ENCODE measurements around the gene SUCO. TPM values are rescaled to one million over a fixed set of nuclear protein-coding genes. Genes with fewer than 3 reads are reported as not detected.
"Not testable (repeated sequence)": the region's sequence is repeated elsewhere in the genome, so short reads cannot be mapped to it uniquely, and the experiment has no call there.

Gene SUCO
- total RNA-seq, 1 donor from 2014 or later: 63.7 TPM

DNA sequence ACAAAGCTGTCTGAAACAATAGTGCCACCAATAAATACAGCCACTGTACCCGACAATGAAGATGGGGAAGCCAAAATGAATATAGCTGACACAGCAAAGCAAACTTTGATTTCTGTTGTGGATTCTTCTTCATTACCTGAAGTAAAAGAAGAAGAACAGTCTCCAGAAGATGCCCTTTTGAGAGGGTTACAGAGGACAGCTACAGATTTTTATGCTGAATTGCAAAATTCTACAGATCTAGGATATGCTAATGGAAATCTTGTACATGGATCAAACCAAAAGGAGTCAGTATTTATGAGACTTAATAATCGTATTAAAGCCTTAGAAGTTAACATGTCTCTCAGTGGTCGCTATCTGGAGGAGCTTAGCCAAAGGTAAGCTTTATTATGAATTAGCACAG, 56.6 kb downstream of the SUCO start:
- Histone ChIP-seq H4K20me1 (ENCODE audit: insufficient read depth, low read length) (no peaks in the 10 kb centered on the region), H3K9ac (ENCODE audit: low read length) (peak overlapping the region; percentile 57), H3K27me3 (ENCODE audit: insufficient read depth, low read length) (no peaks in the 10 kb centered on the region), H3K4me1 (ENCODE audit: insufficient read depth, low read length) (peaks cover 27% of the 10 kb centered on the region), H3K4me2 (ENCODE audit: low read length) (peak overlapping the region; percentile 81), H3K79me2 (ENCODE audit: insufficient read depth, low read length) (peaks cover 1% of the 10 kb centered on the region), H3K9me3 (ENCODE audit: insufficient read depth, low read depth, low read length) (no peaks in the 10 kb centered on the region), H2AFZ (ENCODE audit: low read depth, low read length) (no peak overlapping the region), H3K27ac (ENCODE audit: low read depth, low read length) (peak overlapping the region; percentile 84), H3K4me3 (ENCODE audit: insufficient read depth, low read depth, low read length) (peak overlapping the region; percentile 38), H3K36me3 (ENCODE audit: insufficient read depth, low read length) (peaks cover 16% of the 10 kb centered on the region)
- no peak for FAIRE-seq
- H3K4me1 Mint-ChIP-seq (ENCODE audit: low read depth, unreplicated experiment): peaks cover 35% of the 10 kb centered on the region
- H3K27ac Mint-ChIP-seq (ENCODE audit: unreplicated experiment): peak overlapping the region; percentile 87
- DNase-seq (ENCODE audit: low read depth): no peak
- H3K4me3 Mint-ChIP-seq (ENCODE audit: unreplicated experiment): peak overlapping the region; percentile 27
- no peaks in the 10 kb centered on the region for H3K9me3 Mint-ChIP-seq (ENCODE audit: unreplicated experiment)
- no peaks in the 10 kb centered on the region for H3K27me3 Mint-ChIP-seq (ENCODE audit: low read depth, unreplicated experiment)
- peaks cover 32% of the 10 kb centered on the region for H3K36me3 Mint-ChIP-seq (ENCODE audit: low read depth, unreplicated experiment)
- TF ChIP-seq EZH2 (IDR thresholded peaks at IDR 0.05; ENCODE audit: insufficient read depth, low read length): no peak
- TF ChIP-seq, protein P1, sequence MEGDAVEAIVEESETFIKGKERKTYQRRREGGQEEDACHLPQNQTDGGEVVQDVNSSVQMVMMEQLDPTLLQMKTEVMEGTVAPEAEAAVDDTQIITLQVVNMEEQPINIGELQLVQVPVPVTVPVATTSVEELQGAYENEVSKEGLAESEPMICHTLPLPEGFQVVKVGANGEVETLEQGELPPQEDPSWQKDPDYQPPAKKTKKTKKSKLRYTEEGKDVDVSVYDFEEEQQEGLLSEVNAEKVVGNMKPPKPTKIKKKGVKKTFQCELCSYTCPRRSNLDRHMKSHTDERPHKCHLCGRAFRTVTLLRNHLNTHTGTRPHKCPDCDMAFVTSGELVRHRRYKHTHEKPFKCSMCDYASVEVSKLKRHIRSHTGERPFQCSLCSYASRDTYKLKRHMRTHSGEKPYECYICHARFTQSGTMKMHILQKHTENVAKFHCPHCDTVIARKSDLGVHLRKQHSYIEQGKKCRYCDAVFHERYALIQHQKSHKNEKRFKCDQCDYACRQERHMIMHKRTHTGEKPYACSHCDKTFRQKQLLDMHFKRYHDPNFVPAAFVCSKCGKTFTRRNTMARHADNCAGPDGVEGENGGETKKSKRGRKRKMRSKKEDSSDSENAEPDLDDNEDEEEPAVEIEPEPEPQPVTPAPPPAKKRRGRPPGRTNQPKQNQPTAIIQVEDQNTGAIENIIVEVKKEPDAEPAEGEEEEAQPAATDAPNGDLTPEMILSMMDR (IDR thresholded peaks at IDR 0.05; ENCODE audit: insufficient read depth, low read depth, low read length): no peak

DNA sequence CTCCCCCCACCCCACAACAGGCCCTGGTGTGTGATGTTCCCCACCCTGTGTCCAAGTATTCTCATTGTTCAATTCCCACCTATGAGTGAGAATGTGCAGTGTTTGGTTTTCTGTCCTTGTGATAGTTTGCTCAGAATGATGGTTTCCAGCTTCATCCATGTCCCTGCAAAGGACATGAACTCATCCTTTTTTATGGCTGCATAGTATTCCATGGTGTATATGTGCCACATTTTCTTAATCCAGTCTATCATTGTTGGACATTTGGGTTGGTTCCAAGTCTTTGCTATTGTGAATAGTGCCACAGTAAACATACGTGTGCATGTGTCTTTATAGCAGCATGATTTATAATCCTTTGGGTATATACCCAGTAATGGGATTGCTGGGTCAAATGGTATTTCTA, 58.5 kb downstream of the SUCO start:
- H3K9me3 ChIP-seq (ENCODE audit: insufficient read depth, low read depth, low read length); H3K4me2 ChIP-seq (ENCODE audit: low read length); DNase-seq (ENCODE audit: low read depth); H3K27me3 ChIP-seq (ENCODE audit: insufficient read depth, low read length); H4K20me1 ChIP-seq (ENCODE audit: insufficient read depth, low read length); H3K79me2 ChIP-seq (ENCODE audit: insufficient read depth, low read length); H3K9me3 Mint-ChIP-seq (ENCODE audit: unreplicated experiment); H3K27ac ChIP-seq (ENCODE audit: low read depth, low read length); H2AFZ ChIP-seq (ENCODE audit: low read depth, low read length); FAIRE-seq; H3K4me3 ChIP-seq (ENCODE audit: insufficient read depth, low read depth, low read length); H3K27ac Mint-ChIP-seq (ENCODE audit: unreplicated experiment); H3K4me3 Mint-ChIP-seq (ENCODE audit: unreplicated experiment); H3K27me3 Mint-ChIP-seq (ENCODE audit: low read depth, unreplicated experiment); H3K9ac ChIP-seq (ENCODE audit: low read length): not testable (repeated sequence)
- Histone ChIP-seq H3K4me1 (ENCODE audit: insufficient read depth, low read length) (peaks cover 22% of the 10 kb centered on the region), H3K36me3 (ENCODE audit: insufficient read depth, low read length) (peaks cover 20% of the 10 kb centered on the region)
- H3K4me1 Mint-ChIP-seq (ENCODE audit: low read depth, unreplicated experiment): peaks cover 31% of the 10 kb centered on the region
- peaks cover 48% of the 10 kb centered on the region for H3K36me3 Mint-ChIP-seq (ENCODE audit: low read depth, unreplicated experiment)

DNA sequence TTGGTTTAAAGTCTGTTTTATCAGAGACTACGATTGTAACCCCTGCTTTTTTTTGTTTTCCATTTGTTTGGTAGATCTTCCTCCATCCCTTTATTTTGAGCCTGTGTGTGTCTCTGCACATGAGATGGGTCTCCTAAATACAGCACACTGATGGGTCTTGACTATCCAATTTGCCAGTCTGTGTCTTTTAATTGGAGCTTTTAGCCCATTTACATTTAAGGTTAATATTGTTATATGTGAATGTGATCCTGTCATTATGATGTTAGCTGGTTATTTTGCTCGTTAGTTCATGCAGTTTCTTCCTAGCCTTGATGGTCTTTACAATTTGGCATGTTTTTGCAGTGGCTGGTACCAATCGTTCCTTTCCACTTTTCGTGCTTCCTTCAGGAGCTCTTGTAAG, 62.1 kb downstream of the SUCO start:
- not testable (repeated sequence) for H3K9me3 ChIP-seq (ENCODE audit: insufficient read depth, low read depth, low read length); H3K79me2 ChIP-seq (ENCODE audit: insufficient read depth, low read length); H3K4me1 ChIP-seq (ENCODE audit: insufficient read depth, low read length); H4K20me1 ChIP-seq (ENCODE audit: insufficient read depth, low read length); H3K27me3 ChIP-seq (ENCODE audit: insufficient read depth, low read length); FAIRE-seq; H3K4me3 ChIP-seq (ENCODE audit: insufficient read depth, low read depth, low read length); H3K27me3 Mint-ChIP-seq (ENCODE audit: low read depth, unreplicated experiment); H3K4me2 ChIP-seq (ENCODE audit: low read length); H3K4me3 Mint-ChIP-seq (ENCODE audit: unreplicated experiment); H3K27ac ChIP-seq (ENCODE audit: low read depth, low read length); H3K27ac Mint-ChIP-seq (ENCODE audit: unreplicated experiment); H2AFZ ChIP-seq (ENCODE audit: low read depth, low read length); H3K9me3 Mint-ChIP-seq (ENCODE audit: unreplicated experiment); H3K9ac ChIP-seq (ENCODE audit: low read length); DNase-seq (ENCODE audit: low read depth); H3K4me1 Mint-ChIP-seq (ENCODE audit: low read depth, unreplicated experiment)
- H3K36me3 ChIP-seq (ENCODE audit: insufficient read depth, low read length): peaks cover 19% of the 10 kb centered on the region
- H3K36me3 Mint-ChIP-seq (ENCODE audit: low read depth, unreplicated experiment): peaks cover 60% of the 10 kb centered on the region

DNA sequence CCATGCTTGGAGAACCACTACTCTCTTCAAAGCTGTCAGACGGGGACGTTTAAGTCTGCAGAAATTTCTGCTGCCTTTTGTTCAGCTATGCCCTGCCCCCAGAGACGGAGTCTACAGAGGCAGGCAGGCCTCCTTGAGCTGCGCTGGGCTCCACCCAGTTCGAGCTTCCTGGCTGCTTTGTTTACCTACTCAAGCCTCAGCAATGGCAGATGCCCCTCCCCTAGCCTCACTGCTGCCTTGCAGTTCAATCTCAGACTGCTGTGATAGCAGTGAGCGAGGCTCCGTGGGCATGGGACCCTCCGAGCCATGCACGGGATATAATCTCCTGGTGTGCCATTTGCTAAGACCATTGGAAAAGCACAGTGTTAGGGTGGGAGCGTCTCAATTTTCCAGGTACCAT, 63.8 kb downstream of the SUCO start:
- not testable (repeated sequence) for DNase-seq (ENCODE audit: low read depth); H2AFZ ChIP-seq (ENCODE audit: low read depth, low read length); H3K9me3 Mint-ChIP-seq (ENCODE audit: unreplicated experiment); H3K27ac Mint-ChIP-seq (ENCODE audit: unreplicated experiment); H3K4me1 ChIP-seq (ENCODE audit: insufficient read depth, low read length); H3K27me3 Mint-ChIP-seq (ENCODE audit: low read depth, unreplicated experiment); H4K20me1 ChIP-seq (ENCODE audit: insufficient read depth, low read length); H3K9ac ChIP-seq (ENCODE audit: low read length); H3K27ac ChIP-seq (ENCODE audit: low read depth, low read length); H3K79me2 ChIP-seq (ENCODE audit: insufficient read depth, low read length); H3K4me1 Mint-ChIP-seq (ENCODE audit: low read depth, unreplicated experiment); H3K4me2 ChIP-seq (ENCODE audit: low read length); H3K4me3 Mint-ChIP-seq (ENCODE audit: unreplicated experiment); FAIRE-seq; H3K27me3 ChIP-seq (ENCODE audit: insufficient read depth, low read length); H3K4me3 ChIP-seq (ENCODE audit: insufficient read depth, low read depth, low read length); H3K9me3 ChIP-seq (ENCODE audit: insufficient read depth, low read depth, low read length)
- peaks cover 14% of the 10 kb centered on the region for H3K36me3 ChIP-seq (ENCODE audit: insufficient read depth, low read length)
- H3K36me3 Mint-ChIP-seq (ENCODE audit: low read depth, unreplicated experiment): peaks cover 55% of the 10 kb centered on the region

Data from astrocyte (in vitro differentiated cells and primary cell).